Endothelial cell of umbilical vein (primary cell): ENCODE results near the gene COMMD9. TPM values are rescaled to one million over a fixed set of nuclear protein-coding genes. Genes with fewer than 3 reads are reported as not detected.

Source experiments
- BruUV-seq: library from RNA; stranded (reverse); fragments of 400-500 nt; replicated peaks from 2 replicates; lab custom pipeline; 2021; lab: Mats Ljungman, UMichigan
- CTCF ChIA-PET: fragments of 300-600, 350-600 bp; sonication (Branson Sonifier 250); formaldehyde crosslinking; loops from one replicate; lab custom pipeline; 2021; ENCODE audit warnings: antibody characterized with exemption, inconsistent platforms; lab: Charles Lee
- POLR2A ChIA-PET: fragments of 300-600, 350-600 bp; sonication (Branson Sonifier 250); formaldehyde crosslinking; loops from one replicate; lab custom pipeline; 2021; ENCODE audit warnings: antibody characterized with exemption, inconsistent platforms; lab: Charles Lee
- DNase-seq: peaks from one replicate; pipeline ENCODE4 v3.0.0-alpha.2; 2011; ENCODE audit warnings: low read depth, low spot score
- FAIRE-seq: peaks from 2 replicates; lab custom pipeline; 2011; peaks lifted over from hg19 to GRCh38; lab: Jason Lieb, UNC
- H2AFZ ChIP-seq: 2 replicates; pipeline ENCODE4 v1.6.0; 2012; ENCODE audit warnings: low read depth, low read length, control low read depth, inconsistent platforms
- H3K27ac ChIP-seq: 2 replicates; pipeline ENCODE4 v1.5.1; 2011; ENCODE audit warnings: low read depth, mild to moderate bottlenecking, control low read depth, low read length, moderate library complexity; ENCODE audit not compliant: insufficient read depth
- H3K27me3 ChIP-seq, 2 experiments: 2 replicates each; pipeline versions ENCODE4 v1.6.0 to v1.6.1; 2011; ENCODE audit warnings: low read length in 2 of 2, mixed read lengths in 1 of 2; ENCODE audit not compliant: control insufficient read depth in 2 of 2, insufficient read depth in 2 of 2
- H3K36me3 ChIP-seq, 2 experiments: 2 replicates in 1 of 2; 3 replicates in 1 of 2; pipeline ENCODE4 v1.5.1; 2011; ENCODE audit warnings: low read length in 2 of 2, mild to moderate bottlenecking in 1 of 2, moderate library complexity in 1 of 2; ENCODE audit not compliant: control insufficient read depth in 2 of 2, insufficient read depth in 2 of 2; ENCODE audit errors: extremely low read depth in 1 of 2
- H3K4me1 ChIP-seq: 3 replicates; pipeline ENCODE4 v1.5.1; 2011; ENCODE audit warnings: mild to moderate bottlenecking, low read length; ENCODE audit not compliant: control insufficient read depth, insufficient read depth; ENCODE audit errors: extremely low read depth
- H3K4me2 ChIP-seq: 2 replicates; pipeline ENCODE4 v1.6.1; 2011; ENCODE audit warnings: low read length, control low read depth, mixed read lengths; ENCODE audit not compliant: insufficient read depth
- H3K4me3 ChIP-seq, 3 experiments: fragments of 200-600 bp in 1 of 3; sonication (generic), shearing (Covaris generic) in 1 of 3; replicated peaks in 1 of 3; 2 replicates each; pipeline ENCODE4 v1.5.1; 2011 to 2016; ENCODE audit warnings: control low read depth in 3 of 3, low read length in 3 of 3, mild to moderate bottlenecking in 2 of 3, inconsistent platforms in 1 of 3, low read depth in 1 of 3, moderate library complexity in 1 of 3; ENCODE audit not compliant: insufficient read depth in 1 of 3
- H3K79me2 ChIP-seq: 2 replicates; pipeline ENCODE4 v1.6.0; 2012; ENCODE audit warnings: low read length, inconsistent platforms; ENCODE audit not compliant: control insufficient read depth, insufficient read depth
- H3K9ac ChIP-seq: replicated peaks from 2 replicates; pipeline ENCODE3; 2011; ENCODE audit warnings: low read length, control low read depth; ENCODE audit not compliant: insufficient read depth; ENCODE audit errors: extremely low read depth
- H3K9me1 ChIP-seq: replicated peaks from 3 replicates; pipeline ENCODE4 v1.6.0; 2011; ENCODE audit warnings: mild to moderate bottlenecking, low read length; ENCODE audit not compliant: control insufficient read depth, insufficient read depth; ENCODE audit errors: extremely low read depth
- H3K9me3 ChIP-seq: replicated peaks from 2 replicates; pipeline ENCODE4 v1.5.1; 2012; ENCODE audit warnings: low read length, inconsistent platforms; ENCODE audit not compliant: control insufficient read depth, insufficient read depth
- H4K20me1 ChIP-seq: replicated peaks from 2 replicates; pipeline ENCODE3; 2011; ENCODE audit warnings: mild to moderate bottlenecking, low read length; ENCODE audit not compliant: control insufficient read depth, insufficient read depth; ENCODE audit errors: extremely low read depth
- FOS ChIP-seq: IDR thresholded peaks from 2 replicates; pipeline ENCODE4 v1.6.1; 2011; ENCODE audit warnings: mild to moderate bottlenecking, low read length, moderate library complexity, borderline replicate concordance; ENCODE audit not compliant: insufficient read depth
- GATA2 ChIP-seq: IDR thresholded peaks from 2 replicates; pipeline ENCODE4 v1.7.0; 2011; ENCODE audit warnings: low read depth, mild to moderate bottlenecking, moderate library complexity, mixed read lengths, low read length; ENCODE audit not compliant: insufficient read length, insufficient read depth
- MYC ChIP-seq: IDR thresholded peaks from one replicate; pipeline ENCODE4 v1.6.1; 2011; ENCODE audit warnings: mild to moderate bottlenecking, low read depth, low read length
- POLR2A ChIP-seq: IDR thresholded peaks from 2 replicates; pipeline ENCODE4 v1.6.1; 2012; ENCODE audit warnings: low read depth, mild to moderate bottlenecking, control low read depth, low read length
- dilution Hi-C: fragments of 300-500 bp; cut with MboI; formaldehyde crosslinking; loops from one replicate; pipeline ENCODE4 v1.15.0; 2019; ENCODE audit warnings: low sequenced_read_pairs; ENCODE audit not compliant: extremely low pct_ligation_motif_present
- intact Hi-C: fragments of 100-400 bp; cut with micrococcal nuclease; formaldehyde crosslinking; loops from one replicate; pipeline ENCODE4 v1.10.0; 2022
- polyA plus RNA-seq, 4 experiments: library from polyadenylated mRNA; depleted of rRNA in 3 of 4; stranded (reverse) in 3 of 4; unstranded in 1 of 4; fragments of >200 nt; gene quantifications; 2 replicates each; pipeline versions ENCODE4 v1.2.1 to v1.2.3, GENCODE V29; 2011 to 2012; ENCODE audit warnings: missing spikeins in 1 of 4
- total RNA-seq: library from RNA; stranded (reverse); gene quantifications from 2 replicates; pipeline ENCODE4 v1.2.3, GENCODE V29; 2021

Gene COMMD9
- total and polyA plus RNA-seq, 2 donors (not counting 3 experiments of a cell fraction or from before 2014, with no cell fraction given), result 65.1 to 78.9 TPM

DNA sequence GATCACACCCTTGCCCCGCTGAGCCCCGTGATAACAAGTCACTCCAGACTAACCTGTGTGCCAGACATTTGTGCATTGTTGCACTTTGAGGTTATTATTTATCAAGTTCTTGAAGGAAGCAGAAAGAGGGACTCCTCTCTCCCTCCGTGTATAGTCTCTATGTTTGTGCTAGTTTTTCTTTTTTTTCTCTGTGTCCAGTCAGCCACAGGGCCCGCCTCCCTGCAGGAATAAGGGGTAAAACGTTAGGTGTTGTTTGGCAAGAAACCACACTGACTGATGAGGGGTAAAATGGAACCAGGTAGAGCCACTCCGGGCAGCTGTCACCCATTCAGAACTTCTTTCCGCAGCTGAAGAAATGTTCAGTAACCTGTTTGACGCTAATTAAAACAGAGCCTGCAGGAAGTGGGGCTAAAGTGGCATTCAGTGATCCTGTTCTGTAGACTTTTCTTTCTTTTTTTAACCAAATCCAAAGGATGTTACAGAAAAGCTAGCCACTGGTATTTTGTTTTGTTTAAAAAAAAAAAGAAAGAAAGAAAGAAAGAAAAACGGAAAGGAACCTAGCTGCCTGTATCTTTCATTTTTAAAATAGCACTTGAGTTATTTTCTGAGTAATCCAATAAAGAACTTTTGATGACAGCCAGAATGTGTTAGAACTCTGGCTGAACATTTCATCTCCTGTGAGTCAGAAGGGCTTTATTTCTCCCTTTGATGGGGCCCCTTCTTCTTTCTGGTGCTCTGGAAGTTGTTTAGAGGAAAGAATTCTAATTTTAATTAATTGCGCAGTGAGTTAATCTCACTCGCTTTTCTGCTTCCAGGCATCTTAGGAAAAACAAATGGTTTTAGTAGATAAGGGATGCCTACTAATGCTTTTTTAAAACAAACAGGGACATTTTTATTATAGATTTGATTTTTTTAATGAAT, 58.2 kb downstream of the COMMD9 start:
- intact Hi-C loops, result no loop called here
- no peak overlapping the region for H3K27ac ChIP-seq
- TF ChIP-seq GATA2 (peak; percentile 13), FOS (peak; percentile 25), POLR2A (no peak)
- no peak overlapping the region for H3K9ac ChIP-seq
- H3K4me1 ChIP-seq, result peaks cover 13% of the 10 kb centered on the region
- no peaks in the 10 kb centered on the region for H3K9me1 ChIP-seq
- peaks cover 0 to 2% of the 10 kb centered on the region in 2 experiments for H3K36me3 ChIP-seq
- peak overlapping the region; percentile 20 for H2AFZ ChIP-seq
- no peaks in the 10 kb centered on the region for H3K79me2 ChIP-seq
- H3K4me2 ChIP-seq, result peak overlapping the region; percentile 38
- ChIA-PET POLR2A (interaction anchor here (0.5 kb wide), 1 partner anchor 84 kb away, joined by 5 read pairs; no protein-coding TSS in a partner anchor), CTCF (interaction anchor here (0.6 to 1.7 kb wide), 2 partner anchors 174 to 255 kb away, joined by 3 to 4 read pairs; no protein-coding TSS in a partner anchor)
- peak; percentile 86 for FAIRE-seq
- no peaks in the 10 kb centered on the region for H3K9me3 ChIP-seq
- H4K20me1 ChIP-seq, result no peaks in the 10 kb centered on the region
- dilution Hi-C loops, result no loop called here
- no peaks in the 10 kb centered on the region for H3K27me3 ChIP-seq
- no peak overlapping the region for H3K4me3 ChIP-seq
- TSS peak; percentile 15 for BruUV-seq
- DNase-seq, result peak; percentile 86

DNA sequence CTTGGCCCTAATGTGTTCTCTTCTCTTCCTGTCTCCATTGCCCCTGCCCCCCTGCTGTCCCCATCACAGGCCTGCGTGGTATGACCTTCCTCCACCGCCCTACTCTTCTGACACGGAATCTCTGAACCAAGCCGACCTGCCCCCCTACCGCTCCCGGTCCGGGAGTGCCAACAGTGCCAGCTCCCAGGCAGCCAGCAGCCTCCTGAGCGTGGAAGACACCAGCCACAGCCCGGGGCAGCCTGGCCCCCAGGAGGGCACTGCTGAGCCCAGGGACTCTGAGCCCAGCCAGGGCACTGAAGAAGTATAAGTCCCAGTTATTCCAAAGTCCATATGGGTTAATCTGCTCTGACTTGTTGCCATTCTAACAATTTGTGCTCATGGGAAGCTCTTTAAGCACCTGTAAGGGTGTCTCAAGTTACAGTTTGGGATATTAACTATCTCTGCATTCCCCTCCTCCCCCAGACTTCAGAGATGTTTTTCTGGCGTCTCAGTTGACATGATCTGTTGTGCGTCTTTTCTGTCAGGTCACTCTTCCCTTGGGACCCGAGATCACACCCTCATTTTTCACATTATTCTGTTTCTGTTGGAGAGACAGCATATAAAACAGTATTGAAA, 60.0 kb downstream of the COMMD9 start:
- Histone ChIP-seq H3K9ac (no peak overlapping the region), H3K27ac (no peak overlapping the region), H4K20me1 (no peaks in the 10 kb centered on the region), H3K36me3 (peaks cover 0 to 2% of the 10 kb centered on the region in 2 experiments), H3K9me1 (no peaks in the 10 kb centered on the region), H3K27me3 (no peaks in the 10 kb centered on the region), H3K79me2 (no peaks in the 10 kb centered on the region), H3K9me3 (no peaks in the 10 kb centered on the region), H3K4me1 (peaks cover 13% of the 10 kb centered on the region), H2AFZ (no peak overlapping the region), H3K4me2 (no peak overlapping the region), H3K4me3 (no peak overlapping the region)
- ChIA-PET POLR2A (no interaction called here), CTCF (interaction anchor here (1.3 kb wide), 1 partner anchor 97 kb away, joined by 3 read pairs; no protein-coding TSS in a partner anchor)
- intact Hi-C loops, result no loop called here
- no peak for DNase-seq
- dilution Hi-C loops, result no loop called here
- BruUV-seq, result no TSS peak
- FAIRE-seq, result no peak
- TF ChIP-seq MYC, result no peak
